HG02938 (cell line): Measurements from ENCODE around the gene RPLP2.

Source experiments
- ATAC-seq: cut with Tn5 transposase; IDR thresholded peaks from one replicate; pipeline ENCODE4 v1.9.1; 2021; ENCODE audit warnings: mild to moderate bottlenecking, moderate library complexity; ENCODE audit not compliant: unreplicated experiment

Gene RPLP2

DNA sequence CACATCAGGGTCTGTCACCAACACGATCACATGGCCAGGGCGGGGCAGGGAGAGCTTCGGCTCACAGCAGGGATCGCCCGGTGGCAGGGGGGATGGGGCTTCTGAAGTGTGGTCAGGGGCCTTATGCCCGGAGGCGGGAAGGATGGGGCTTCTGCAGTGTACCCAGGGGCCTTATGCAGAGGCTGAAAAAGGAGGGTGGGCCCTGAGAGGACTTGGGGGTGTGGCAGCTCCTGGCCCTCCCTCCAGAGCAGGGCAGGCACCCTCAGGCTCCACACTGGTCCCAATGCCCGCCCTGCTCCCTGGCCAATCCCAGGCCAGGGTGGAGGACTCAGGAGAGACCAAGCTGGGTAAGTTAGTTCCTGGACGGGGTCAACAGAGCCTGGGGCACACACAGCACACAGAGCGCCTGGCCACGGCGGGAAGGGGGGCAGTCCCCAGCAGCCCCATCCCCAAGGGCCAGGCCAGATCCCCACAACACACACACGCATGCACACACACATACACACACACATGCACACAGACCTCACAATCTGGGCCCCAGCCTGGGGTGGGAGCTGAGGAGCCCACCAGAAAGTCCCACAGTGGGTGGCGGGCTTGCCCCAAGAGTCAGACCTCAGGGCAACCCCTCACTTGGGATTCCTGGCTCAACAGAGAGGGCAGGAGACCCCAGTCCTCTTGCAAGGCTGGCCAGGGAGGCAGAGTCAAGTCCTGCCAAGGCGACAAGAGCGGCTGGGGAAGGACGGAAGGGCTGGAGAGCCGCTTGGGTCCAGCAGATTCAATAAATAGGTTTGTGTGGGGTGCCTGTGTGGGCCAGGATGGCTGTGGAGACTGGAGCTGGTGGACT, 18.8 kb upstream of the RPLP2 start:
- no peak for ATAC-seq

DNA sequence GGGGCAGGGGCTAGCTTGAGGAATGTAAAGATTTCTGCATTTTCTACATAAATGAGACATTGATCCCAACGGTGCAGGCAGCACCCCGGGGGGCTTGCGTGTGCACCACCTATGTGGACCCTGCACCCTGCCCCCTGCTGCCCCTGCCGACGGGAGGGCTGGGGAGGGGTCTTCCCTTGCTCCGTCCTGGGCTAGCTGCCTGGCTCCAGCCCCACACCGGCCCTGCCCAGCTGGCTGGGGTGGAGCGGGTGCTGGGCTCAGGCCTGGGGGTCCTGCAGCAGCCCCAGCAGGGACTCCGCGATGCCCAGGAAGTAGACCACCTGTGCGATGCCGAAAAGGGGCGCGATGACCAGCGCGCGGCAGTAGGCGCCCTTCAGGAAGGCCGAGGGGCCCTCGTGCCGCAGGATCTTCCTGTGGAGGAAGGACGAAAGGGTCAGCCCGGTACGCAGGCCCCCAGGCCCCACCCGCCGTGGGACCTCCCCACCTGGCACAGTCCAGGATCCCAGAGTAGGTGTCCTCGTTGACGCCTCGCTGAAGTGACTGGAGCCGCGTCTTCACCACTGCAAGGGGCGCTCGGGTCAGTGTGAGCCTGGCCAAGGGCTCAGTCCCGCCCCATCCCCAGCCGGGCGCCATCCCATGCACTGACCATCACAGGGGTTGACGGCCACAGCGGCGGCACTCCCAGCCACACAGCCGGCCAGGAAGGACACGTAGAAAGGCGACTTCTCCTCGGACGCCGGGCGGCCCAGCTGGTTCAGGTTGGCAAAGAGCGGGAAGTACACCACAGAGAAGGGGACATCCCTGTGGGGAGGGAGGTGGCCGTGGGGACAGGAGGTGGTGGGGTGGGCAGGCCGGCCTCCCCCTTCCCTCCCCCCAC, 17.9 kb upstream of the RPLP2 start:
- no peak for ATAC-seq

DNA sequence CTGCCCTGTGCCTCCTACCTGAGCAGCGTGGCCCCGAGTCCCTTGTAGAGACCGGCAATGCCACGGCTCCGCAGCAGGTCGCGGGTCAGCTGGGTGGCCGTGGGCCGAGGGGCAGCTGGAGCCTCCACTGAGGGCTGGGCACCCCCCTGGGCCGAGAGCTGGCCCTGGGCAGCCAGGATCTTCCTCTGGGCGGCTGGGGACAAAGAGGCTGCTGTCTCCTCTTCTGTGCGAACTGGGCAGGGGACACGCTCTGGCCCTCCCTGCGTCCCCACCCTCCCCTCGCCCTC, 17.3 kb upstream of the RPLP2 start:
- no peak for ATAC-seq

DNA sequence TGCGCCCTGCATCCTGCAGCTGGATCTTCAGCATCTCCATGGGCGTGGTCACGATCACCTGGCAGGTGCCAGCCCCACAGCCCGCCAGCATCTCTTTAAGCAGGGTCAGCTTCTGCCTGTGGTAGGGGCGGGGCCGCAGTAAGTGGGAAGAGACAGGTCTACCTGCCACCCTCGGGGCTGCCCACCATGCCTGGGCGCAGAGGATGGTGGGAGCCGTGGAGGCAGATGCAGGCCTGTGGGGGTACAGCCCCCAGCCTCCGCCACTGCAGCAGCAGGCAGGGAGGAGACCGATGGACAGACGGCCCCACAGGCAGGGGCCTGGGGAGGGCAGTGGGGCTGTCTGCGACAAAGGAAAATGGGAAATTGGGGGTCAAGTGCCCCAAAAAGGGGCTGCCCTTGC, 16.9 kb upstream of the RPLP2 start:
- ATAC-seq: no peak

DNA sequence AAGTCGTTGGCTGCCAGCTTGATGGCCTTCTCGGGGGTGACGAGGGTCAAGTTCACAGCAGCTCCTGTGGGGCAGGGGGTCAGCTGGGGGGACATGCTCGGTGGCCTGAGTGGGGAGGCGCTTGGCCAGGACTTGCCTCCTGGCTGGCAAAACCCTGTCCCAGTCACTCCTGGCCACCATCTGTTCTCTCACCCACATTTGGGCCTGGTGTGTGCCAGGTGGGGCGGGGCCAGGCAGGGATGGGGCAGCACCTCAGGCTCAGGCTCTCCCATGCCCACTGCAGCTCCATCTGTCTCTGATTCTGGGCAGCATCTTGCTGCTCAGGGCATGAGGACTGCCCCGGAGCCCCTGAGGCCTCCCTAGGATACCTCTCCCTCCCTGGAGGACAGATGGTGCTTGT, 16.2 kb upstream of the RPLP2 start:
- ATAC-seq: no peak

DNA sequence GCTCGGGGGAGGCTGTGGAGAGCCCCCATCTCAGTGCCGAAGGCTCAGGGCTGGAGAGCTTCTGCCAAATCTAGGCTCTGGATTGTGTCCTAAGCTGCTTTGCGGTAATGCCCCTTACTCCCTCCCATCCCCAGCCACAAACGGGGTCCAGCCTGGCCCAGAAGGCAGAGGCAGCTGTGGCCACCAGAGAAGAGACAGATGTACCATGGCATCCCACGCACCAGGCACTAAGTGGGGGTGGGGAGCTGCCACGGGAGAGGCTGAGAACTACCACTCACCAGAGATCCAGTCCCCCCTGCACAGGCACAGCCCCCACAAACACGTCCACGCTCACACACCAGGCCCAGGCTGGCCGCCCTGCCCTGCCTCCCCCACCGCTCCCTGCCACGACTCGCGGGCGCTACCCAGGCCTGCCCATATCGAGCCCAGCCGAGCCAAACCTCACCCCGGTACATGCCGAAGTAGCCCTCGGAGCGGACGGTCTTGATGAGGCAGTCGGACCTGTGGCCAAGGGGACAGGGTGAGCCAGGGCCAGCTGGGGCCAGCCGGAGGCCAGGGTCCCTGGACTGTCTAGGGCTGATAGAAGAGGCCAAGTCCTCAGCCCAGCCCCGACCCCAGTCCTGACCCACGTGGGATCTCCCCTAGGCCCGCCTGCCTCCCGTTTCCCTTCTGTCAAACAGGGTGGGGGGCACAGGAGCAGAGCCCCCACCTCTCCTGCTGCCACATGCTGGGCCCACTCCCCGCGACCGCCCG, 15.6 kb upstream of the RPLP2 start:
- ATAC-seq: no peak

DNA sequence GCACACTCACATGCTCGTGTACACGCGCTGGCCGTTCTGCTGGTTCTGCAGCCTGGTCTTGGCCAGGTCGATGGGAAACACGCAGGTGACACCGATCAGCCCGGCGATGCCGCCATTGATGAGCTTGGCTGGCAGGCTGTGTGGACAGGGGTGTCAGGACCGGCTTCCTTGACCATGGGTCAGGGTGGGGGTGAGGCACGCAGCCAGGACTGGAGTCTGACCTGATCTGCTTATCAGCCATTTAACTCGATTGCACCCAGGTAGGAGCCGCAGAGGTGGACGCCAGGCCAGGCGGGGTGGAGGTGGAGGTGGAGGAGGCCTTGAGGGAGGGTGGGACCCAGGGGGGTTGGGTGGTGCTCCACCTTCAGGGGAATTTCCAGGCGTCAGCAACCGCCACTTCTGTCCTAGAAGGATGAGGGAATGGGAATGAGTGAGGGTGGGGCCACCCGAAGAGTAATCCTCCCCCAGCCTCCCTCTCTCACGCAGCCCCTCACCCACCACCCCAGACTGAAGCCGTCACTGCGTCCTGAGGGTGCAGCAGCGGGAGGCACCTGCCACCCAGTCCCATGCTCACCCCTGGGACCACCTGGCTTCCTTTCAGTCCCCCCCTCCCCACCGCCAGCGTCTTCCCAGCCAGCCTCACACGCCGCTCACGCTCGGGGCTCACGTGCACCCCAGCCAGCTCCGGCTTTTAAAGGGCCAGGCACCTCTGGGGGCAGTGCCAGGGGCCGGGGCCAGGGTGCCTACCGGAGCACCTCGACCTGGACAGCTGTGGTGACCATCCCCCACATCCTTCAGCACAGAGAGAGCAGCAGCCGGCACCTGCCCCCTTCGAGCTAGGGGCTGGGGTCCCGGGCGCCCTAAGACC, 14.8 kb upstream of the RPLP2 start:
- ATAC-seq: no peak

DNA sequence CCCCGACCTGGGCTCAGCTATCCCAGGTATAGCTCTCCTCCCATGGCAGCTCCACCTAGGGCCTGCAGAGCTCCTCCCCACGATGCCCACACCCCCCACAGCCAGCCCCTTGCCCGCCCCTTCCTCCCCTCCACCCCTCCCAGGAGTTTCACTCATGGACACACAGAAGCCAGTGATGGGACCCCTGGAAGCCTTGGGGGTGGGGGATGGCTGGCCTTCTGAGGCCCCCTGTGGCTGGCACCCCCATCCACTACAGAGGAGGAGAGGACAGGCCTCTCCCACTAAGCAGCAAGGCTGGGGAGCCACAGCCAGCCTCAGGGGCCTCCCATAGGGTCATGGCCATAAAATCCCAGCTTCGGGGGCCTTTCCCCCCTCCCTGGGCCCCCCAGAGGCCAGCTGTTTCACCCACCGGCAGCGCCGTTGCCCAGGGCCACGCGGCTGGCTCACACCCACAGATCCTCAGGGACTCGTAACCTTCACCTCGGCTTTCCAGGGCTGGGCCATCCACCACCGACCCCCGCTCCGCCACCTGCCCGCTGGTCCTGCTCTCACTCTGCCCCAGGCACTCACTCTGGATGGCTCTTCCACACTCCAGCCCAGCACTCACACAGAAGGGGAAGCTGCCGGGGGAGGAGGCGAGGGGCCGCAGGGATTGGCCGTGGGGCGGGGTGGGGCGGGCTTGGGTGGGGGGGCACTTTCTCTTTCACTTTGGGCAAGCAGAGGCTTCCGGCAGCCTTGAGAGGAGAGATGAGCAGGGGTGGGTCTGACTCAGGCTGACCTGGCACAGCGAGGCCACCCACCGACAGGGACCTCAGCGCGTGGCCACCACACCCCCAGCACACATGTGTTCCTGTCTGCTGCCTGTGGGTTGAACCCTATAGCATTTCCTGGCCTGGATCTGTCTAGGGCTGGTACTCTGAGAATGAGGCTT, 13.9 kb upstream of the RPLP2 start:
- no peak for ATAC-seq

DNA sequence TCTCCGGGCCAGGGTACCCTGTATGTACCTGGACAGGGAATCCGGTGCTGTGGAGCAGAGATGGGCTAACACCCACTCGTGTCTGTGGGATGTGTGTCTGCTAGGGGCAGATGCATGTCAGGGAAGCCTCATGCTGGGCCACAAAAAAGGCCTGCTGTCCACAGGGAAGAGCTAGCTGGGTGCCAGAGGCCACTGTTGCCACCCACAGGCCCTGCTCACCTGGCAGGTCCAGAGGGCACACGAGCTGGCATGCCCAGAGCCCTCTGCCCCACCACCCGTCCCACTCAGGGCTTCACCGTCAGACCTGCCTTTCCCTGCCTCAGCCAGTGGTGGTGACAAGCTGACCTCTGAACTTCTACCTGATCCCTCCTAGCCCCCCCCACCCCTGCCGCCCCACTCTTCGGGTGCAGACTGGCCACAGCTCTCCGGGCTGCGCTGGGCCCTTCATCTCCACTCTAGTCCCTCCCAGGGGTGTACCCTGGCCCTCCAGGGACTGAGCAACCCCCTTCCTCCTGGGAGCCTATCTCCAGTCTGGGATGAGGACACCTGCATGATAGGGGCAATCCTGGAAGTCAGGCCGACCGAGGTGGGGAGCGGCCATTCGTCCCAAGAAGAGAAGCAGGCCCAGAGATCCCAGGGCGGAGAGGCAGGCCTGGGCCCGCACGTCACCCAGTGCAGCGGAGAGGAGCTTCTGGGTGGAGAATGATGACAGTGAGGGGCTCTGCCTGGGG, 13.0 kb upstream of the RPLP2 start:
- ATAC-seq: no peak

DNA sequence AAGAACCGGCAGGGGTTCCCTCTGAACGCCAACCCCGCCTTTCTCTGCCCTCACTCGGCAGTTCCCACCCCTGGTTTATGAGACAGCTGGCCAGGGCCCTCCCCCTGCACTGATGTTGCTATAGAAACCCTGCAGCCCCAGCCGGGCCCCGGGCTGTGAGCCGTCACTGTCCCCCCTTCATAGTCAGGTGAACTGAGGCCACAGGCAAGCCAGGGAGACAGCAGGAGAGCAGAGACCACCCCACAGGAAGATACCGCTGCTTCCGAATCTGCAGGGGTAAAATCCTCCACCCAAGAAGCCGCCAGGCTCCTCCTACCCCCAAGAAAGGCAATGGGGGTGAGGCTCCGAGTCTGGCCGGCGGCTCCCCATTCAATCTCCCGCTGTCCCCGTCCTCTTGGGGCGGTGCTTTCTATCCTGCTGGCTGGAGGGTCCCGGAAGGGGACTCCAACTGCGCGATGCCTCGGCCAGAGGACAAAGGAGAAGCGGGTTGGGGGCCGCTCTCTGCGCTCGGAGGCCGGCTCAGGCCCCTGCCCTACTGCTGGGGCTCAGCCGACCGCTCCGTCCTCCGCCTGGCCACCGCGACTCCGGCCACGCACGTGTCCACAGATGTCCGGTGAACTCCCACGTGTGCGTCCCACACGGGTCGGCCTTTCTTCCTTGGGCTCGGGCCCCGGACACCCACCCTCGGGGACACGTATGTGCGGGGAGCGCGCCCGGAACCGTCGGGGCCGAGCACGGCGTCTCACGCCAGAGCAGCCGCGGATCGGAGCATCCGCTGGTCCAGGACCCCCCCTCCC, 12.3 kb upstream of the RPLP2 start:
- ATAC-seq: peak; percentile 36

DNA sequence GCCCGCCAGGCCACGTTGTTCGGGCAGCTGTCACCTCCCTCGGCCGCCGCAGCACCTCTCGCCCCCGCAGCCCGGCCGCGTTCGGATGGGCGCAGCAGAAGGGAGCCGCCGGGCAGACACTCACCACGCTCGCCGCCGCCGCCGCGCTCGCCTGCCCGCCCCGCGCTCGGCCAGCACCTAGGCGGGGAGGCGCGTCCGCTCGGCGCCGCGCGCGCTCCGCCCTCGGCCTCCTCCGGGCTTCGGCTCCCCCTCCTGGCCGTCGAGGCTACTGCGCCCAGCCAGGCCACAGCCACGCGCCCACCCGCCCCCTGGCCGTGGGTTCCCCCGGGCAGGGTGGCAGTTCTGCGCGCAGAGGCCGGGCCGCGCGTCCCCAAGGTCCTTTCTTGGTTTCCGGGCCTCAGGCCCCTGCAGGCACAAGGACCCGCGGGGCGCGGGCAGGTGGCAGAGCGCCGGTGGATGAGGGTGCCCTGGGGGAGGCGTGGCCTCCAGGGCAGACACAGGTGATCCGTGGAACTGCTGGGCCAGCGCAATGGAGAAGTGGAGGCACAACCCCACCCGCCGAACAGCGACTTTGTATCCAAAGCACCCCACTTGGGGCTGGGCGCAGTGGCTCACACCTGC, 11.6 kb upstream of the RPLP2 start, which contains the start of gene SLC25A22:
SLC25A22 (minus strand) TSS at position 189 of the 621 bp plus-strand sequence. CDS start 3,275 bp downstream, outside the sequence.
- ATAC-seq: peak; percentile 36

DNA sequence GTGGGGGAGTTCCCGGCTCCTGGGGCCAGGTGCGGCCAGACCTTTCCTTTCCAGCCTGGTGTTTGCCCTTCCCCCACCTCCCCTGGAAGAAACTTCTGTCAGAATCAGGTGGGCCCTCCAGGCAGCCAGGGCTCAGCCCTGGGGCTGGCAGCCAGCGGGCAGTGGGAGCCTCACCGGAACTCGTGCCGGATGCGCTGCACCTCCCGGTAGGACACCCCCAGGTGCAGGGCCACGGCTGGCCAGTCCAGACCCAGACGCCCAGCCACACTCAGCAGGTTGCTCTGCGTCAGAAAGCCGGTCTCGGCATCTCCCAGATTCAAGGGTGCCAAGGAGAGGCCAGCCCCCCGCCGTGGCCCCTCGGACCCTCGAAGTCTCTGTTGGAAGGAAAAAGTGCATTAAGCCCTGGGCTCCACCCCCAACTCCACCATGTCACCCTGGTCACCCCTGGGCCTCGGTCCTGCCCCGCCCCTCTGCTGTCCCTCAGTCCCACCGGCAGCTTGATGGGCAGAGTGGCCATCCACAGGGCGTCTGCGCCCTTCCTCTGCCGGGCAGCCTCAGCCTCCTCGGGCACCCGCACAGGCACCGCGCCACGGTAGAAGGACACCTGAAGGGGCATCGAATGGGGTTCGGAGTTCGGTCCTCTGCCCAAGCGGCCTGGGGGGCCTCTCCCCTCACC, 10.0 kb upstream of the RPLP2 start:
- no peak for ATAC-seq

DNA sequence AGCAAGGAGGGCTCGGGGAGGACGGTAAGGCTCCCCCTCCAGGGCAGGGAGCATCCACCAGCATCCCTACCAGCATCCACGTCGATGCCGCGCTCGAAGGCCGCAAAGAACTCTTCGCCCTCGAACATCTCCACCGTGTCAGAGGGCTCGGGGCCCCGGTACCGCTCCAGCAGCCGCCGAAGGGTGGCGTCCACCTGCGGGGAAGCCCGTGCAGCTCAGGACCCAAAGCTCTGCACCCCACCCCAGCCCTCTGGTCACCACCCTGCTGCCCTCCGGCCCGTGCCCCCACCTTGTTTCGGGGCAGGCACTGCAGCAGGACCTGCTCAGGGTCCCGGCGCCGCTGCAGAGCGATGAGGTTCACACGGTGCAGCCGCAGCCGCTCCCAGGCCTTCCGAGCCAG, 9.3 kb upstream of the RPLP2 start:
- ATAC-seq: no peak

DNA sequence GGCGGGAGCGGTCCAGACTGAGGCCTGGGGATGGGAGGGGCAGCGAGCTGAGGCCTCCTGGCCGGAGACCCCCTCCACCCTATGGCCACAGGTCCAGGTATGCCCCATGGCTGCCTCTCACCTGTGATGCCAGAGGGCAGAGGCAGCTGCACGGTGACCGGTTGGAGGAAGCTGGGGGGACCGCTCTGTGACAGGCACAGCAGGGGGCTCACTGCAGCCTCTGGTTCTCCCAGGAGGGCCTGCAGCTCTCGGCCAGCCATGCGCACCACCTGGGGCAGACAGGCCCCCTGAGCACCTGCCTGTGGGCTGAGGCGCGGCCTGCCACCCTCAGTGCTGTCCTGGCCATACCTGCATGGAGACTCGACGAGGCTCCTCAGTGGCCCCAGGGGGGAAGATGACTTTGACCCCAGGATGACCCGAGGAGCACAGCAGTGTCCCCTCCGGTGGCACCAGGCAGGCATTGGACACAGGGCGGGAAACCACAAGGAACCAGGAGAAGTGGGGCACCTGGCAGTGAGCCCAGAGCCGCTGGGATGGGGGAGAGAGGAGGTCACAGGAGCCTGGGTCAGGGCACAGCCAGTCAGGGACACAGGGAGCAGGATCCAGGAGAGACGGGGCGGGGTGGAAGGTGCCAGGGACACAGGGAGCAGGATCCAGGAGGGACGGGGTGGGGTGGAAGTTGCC, 8.5 kb upstream of the RPLP2 start:
- ATAC-seq: no peak

DNA sequence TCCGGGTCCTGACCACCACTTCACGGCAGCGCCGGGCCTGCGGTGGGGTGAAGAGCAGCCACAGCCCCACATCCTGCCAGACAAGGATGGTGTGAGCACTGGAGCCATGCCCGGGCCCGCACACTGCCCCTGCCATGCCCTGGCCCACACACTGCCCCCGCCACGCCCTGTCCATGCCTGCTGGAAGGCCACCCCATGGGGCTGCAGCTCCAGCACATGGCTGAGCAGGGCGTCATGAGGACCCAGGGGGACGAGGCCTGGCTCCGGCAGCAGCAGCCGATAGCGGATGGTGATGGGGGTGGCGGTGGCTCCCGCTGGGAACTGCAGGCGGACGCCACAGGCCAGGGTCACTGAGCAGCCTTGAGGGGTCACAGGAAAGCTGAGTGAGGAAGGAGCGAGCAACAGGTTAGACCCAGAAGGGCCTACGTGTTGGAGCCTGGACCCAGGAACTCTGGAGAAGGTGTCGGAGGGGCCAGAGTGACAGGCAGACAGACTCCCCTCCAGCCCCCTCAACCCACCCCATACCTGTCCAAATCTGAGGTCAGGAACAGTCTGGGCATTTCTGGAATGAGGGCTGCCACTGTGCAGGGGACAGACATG, 7.6 kb upstream of the RPLP2 start:
- ATAC-seq: no peak
